ENCODE measurements around the gene PLCH1. TPM values are rescaled to one million over a fixed set of nuclear protein-coding genes. Genes with fewer than 3 reads are reported as not detected.
A peak's percentile ranks its signal among the peaks of the same experiment; 100 is the strongest.
"Not testable (repeated sequence)": the region's sequence is repeated elsewhere in the genome, so short reads cannot be mapped to it uniquely, and the experiment has no call there.

Gene PLCH1
- polyA plus RNA-seq, 3 donors = 10.1 to 12.5 (median 11.0) TPM

DNA sequence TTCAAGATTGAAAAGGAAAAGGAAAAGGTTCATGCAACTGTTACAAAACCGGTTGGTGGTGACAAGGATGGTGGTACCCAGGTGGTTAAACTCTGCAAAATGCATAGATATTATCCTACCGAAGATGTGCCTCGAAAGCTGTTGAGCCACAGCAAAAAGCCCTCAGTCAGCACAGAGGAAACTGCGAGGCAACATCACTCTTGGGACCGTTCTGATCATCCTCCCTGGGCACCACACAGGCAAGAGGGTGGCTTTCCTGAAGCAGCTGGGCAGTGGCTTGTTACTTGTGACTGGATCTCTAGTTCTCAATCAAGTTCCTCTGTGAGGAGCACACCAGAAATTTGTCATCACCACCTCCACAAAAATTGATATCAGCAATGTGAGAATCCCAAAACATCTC, 86.9 kb downstream of the PLCH1 start:
- DNase-seq (ENCODE audit: extremely low read depth in 1 of 11, low read depth in 9 of 11, low spot score in 4 of 11) = no peak

GRCh38 chr3:155657161-155657560, 87.7 kb downstream of the PLCH1 start:
- no peak for DNase-seq (ENCODE audit: extremely low read depth in 1 of 11, low read depth in 9 of 11, low spot score in 4 of 11)

DNA sequence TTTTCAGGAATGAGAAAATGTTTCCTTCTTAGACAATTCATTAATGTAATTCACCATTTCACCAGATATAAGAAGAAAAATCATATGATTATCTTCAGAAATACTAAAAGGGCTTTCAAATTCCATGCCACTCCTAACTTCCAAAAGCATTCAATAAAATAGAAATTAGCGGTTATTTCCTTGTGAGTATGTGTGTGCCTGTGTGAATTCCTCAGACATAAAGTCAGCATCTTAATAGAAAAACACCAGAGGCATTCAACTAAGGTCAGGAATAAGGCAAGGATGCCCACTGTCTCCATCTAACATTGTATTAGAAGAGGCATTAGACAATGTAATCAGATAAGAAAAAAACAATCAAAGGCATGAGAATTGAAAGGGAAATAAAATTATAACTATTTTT, 88.4 kb downstream of the PLCH1 start:
- DNase-seq (ENCODE audit: extremely low read depth in 1 of 11, low read depth in 9 of 11, low spot score in 4 of 11) = no peak

- DNase-seq (ENCODE audit: extremely low read depth in 1 of 11, low read depth in 9 of 11, low spot score in 4 of 11) = no peak
These were observed 93.2 kb downstream of the PLCH1 start for GRCh38 chr3:155651489-155652218.

DNA sequence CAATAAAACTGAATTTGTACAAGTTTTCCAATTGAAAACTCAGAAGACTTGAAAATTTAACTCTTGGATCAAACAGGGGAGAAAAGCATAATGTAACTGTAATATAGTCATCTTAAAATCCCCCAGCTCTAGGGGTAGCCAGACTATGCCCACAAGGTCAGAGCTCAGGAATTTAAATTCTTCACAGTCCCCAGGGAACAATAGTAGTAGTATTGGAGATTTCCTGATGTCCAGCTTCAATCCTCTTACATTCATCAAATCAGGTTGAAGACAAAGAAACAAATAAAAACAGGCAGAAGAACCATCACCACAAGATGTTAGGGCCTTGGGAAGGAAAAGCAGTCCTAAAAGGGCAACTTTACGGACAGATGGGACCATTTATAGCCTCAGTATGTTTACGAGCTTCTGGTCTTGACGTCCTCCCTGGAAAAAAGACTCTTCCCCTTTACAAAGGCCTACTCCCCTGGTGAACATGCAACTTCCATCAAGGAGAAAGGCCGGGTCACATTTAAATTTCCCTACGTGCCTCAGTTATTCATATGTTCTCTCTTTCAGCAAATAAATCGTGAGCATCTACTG, 96.8 kb downstream of the PLCH1 start:
- DNase-seq (ENCODE audit: extremely low read depth in 1 of 11, low read depth in 9 of 11, low spot score in 4 of 11) = no peak

GRCh38 chr3:155647206-155647605, 97.7 kb downstream of the PLCH1 start:
- no peak for DNase-seq (ENCODE audit: extremely low read depth in 1 of 11, low read depth in 9 of 11, low spot score in 4 of 11)

DNA sequence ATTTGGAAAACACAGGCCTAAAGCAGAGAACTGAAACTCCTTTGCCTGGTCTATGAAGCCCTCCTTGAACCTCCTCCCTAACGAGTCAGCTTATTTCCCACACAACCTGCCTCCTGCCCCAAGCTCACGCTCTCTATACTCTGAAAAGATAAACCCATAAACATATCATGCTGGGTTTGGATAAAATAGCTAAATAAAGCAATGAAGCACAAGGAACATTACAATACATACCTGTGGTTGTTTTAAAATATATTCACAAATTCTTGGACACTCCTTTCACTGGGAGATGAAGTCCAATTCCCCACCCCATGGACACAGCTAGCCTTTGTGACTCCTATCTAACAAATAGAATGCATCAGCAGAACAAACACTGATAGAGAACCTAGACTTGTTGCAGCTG, 98.2 kb downstream of the PLCH1 start:
- no peak for DNase-seq (ENCODE audit: extremely low read depth in 1 of 11, low read depth in 9 of 11, low spot score in 4 of 11)

DNA sequence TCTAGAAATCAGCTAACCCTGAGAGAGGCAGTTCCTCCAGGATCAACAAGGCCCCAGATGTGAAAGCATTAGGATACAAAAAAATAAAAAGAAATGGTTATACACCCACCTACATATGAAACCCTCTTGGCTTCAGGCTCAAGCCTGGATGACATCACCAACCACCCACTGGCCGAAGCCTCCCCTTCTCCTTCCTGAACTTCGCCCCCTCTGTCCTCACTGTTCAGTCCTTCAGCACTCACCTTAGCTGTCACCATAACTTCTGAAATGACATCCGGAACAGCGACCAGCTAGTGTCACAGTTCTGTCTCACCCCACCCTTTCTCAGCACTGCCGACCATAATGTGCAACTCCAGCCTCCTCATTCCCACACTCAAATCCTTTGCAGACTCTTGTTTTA, 98.7 kb downstream of the PLCH1 start:
- DNase-seq (ENCODE audit: extremely low read depth in 1 of 11, low read depth in 9 of 11, low spot score in 4 of 11) = no peak

DNA sequence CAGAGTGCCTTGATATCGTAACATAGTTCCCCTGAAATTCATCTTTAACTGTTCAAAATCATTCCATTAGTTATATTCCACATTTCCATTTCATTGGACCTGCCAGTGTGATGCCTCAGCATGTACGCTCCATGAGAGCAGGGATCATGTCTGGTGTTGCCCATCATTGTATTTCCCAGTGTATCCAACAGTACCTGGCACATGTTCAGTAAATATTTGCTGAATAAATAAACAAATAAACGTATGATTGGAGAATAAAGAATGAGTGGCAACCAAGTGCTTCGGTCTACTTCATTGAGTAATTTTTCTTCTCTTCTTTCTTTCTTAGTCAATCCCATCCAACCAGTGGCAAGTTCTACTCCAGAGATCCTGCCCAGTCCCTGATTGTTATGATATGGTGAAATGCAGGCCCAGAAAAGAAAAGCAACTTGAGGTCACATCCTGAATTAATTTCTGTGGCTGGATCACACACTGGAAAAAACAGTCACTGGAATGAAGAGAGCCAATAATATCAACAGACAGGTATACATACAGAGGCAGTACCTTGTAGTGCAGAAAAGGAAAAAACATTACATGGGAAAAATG, 101.2 kb downstream of the PLCH1 start:
- DNase-seq (ENCODE audit: extremely low read depth in 1 of 11, low read depth in 9 of 11, low spot score in 4 of 11) = no peak

GRCh38 chr3:155641956-155642355, 102.9 kb downstream of the PLCH1 start:
- no peak for DNase-seq (ENCODE audit: extremely low read depth in 1 of 11, low read depth in 9 of 11, low spot score in 4 of 11)

DNA sequence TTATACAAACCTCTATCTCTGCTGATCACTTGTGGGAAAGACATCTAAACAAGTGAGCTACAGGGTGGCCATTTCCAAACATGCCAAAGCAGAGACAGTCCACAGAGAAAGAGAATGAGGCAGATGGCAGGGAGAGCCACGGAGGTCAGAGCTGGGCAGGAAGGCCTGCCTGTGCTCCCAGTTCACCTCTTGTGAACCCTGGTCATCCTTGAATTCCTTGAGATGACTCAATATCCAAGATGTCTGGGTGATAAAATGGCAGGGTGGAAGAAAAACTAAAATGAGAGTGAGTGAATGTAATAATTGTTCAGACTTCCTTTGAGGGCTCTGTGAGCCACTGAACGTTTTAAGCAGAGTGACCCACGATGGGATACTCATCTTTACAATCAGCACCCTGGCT, 104.8 kb downstream of the PLCH1 start:
- no peak for DNase-seq (ENCODE audit: extremely low read depth in 1 of 11, low read depth in 9 of 11, low spot score in 4 of 11)

- no peak for DNase-seq (ENCODE audit: extremely low read depth in 1 of 11, low read depth in 9 of 11, low spot score in 4 of 11)
These were observed 105.3 kb downstream of the PLCH1 start for GRCh38 chr3:155639462-155640055.

DNA sequence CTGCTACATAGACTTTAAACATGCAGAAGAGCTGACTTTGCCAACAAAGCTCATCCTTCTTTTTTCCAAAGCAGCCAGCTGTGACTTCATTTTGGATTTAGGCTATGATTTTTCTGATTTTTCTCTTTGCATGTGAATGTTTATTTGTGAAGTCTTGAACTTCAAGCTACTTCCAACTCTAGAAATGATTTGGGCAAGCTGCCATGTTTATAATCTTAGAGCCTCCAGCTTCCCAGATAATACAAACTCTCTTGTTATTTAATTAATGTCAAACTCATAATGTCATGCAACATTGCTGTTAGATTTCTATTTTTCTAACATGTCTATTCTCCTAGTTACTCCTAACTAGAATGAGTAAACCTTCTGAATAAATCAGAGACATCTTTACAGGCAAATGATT, 106.4 kb downstream of the PLCH1 start:
- DNase-seq (ENCODE audit: extremely low read depth in 1 of 11, low read depth in 9 of 11, low spot score in 4 of 11) = not testable (repeated sequence)

DNA sequence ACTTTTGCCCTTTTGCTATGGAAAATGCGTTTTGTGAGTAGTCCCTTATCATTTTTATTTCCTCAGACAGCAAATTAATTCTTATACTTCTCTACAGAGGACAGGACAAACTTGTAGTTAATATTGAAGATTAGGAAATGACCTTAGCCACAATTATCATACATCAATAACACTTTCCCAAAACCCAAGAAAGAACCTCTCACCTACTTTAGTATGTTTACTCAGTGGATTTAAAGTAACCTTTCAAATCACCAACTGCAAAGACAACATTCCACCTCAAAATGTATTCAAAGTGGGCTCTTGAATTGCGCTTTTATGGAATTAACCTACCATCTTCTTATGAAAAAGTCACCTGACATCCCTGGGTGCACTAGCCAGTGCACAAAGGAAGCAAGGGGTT, 107.3 kb downstream of the PLCH1 start:
- no peak for DNase-seq (ENCODE audit: extremely low read depth in 1 of 11, low read depth in 9 of 11, low spot score in 4 of 11)

DNA sequence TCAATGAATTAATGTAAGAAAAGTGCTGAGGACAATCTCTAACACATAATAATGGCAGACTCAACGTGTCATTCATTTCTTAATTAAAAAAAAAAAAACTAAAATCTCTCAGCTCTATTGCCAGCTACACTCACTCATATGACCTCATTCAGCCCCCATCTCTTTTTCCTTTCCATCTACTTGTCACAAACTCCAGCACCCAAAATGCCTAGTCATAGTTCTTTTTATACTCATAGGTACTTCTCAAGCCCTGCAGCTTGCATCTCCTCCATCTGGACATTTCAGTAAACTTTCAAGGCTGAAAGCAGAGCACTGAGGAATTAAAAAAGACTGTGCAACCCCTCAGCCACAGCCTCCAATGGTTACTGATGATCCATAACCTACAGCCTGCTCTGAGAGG, 109.8 kb downstream of the PLCH1 start:
- no peak for DNase-seq (ENCODE audit: extremely low read depth in 1 of 11, low read depth in 9 of 11, low spot score in 4 of 11)

DNA sequence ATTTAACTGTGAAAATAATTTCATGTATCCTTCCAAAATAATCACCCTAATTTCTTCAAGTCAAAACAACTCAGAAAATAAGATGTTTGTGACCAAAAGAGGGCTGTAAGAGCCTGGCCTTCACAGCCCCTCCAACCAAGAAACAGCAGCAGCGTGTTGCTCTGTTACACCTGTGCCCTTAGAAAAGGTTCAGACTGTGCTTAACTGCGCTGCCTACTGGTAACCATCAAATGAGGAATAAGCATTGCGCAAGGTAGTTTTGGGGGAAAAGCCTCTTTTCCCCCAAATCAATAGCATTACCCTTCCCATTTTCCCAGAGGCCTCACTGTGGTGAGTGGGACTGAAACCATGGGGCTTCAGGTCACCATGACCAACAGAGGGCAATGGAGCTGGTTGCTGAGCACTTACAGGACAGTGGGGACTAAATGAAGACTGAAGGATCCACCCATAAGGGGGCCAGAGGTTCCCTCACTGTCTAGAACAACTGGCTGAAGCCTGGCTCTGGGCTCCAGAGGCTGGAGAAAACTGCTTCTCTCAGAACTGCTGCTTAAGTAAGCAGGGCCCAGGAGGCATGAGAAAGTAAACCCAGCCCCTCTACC, 110.7 kb downstream of the PLCH1 start:
- no peak for DNase-seq (ENCODE audit: extremely low read depth in 1 of 11, low read depth in 9 of 11, low spot score in 4 of 11)

DNA sequence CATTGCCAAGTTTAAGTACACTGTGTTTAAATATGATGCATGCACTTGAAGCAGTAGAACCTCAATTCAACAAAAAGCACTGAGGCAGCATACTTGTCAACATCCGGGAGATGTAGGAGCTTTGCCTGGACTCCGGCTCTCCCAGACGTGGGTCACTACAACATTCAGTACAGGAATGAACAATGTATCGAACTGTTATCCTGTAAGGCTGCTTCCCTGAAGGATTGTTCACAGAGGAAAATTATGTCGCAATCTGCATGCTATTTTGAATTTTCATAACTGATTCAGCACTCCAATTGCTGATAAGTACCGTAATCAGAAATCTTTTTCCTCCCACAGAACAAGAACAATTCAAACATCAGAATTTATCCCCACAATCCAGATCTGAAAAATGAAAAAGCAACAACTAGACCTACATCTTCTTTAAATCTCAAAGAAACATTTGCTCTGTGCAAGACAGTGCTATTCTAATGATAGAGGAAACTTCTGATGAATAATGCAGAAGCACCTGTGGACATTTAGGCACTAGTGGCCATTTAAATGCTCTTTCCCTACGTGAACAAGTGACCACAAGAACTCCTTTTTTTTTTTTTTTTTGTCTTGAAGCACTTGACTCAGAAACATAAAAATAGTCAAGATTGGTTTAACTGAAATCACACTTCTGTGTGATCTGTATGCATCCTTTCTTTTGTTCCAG, 113.4 kb downstream of the PLCH1 start:
- DNase-seq (ENCODE audit: extremely low read depth in 1 of 11, low read depth in 9 of 11, low spot score in 4 of 11) = no peak

- DNase-seq (ENCODE audit: extremely low read depth in 1 of 11, low read depth in 9 of 11, low spot score in 4 of 11) = peak in 1 of 11 donors; percentile 12
These were observed 115.3 kb downstream of the PLCH1 start for GRCh38 chr3:155629556-155629955.

DNA sequence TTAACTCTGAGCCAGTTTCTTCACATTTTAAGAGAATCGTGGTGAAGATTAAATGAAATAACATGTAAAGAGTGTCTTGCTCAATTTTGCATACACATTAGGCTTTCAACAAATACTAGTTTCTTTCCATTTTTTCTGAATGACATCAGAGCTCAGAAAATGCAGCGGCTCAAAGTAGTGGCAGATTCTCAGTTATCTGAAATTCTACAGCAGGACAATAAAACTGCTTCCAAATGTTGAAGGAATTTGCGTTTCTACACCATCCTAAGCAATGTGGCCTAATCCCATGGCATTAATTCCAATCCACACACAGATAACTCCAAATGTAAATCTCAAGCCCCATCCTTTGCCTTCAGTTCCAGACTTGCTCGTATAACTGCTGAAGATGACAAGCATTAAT, 115.8 kb downstream of the PLCH1 start:
- no peak for DNase-seq (ENCODE audit: extremely low read depth in 1 of 11, low read depth in 9 of 11, low spot score in 4 of 11)
